ENCODE results near the gene NSUN6. TPM values are rescaled to one million over a fixed set of nuclear protein-coding genes. Genes with fewer than 3 reads are reported as not detected.

Gene NSUN6
- total and polyA plus RNA-seq, 4 donors: 16.3 to 47.6 (median 25.0) TPM

DNA sequence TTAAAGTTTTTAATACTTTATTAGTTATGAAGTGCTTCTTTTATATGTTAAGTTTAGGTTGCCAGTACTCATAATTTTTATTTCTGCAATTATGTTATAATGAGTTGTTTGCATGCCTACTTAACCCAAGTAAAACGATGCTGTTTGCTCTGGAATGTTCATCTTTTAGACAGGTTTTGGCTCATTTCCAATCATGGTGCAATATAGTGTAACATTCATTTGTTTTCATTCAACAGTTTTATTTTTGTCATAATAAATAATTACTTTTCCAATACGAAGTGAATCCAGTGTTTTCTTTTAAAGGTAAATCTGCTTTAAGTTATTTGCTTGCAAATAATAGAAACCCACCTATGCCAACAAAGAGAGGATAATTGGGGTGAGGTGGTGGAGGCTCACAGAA is 30.0 kb upstream of the NSUN6 start:
- Histone ChIP-seq H3K4me1 (ENCODE audit: control insufficient read depth in 4 of 4, insufficient read depth in 4 of 4, low read length in 3 of 4) (no peaks in the 10 kb centered on the region), H3K9ac (ENCODE audit: low read depth in 1 of 2, low read length in 2 of 2) (no peak overlapping the region), H3K36me3 (ENCODE audit: control insufficient read depth in 4 of 4, insufficient read depth in 3 of 4, low read depth in 1 of 4, low read length in 3 of 4) (peaks cover 0 to 14% (median 8%) of the 10 kb centered on the region in 4 donors), H3K27me3 (ENCODE audit: control insufficient read depth in 4 of 4, insufficient read depth in 4 of 4, low read length in 3 of 4) (no peaks in the 10 kb centered on the region), H3K9me3 (ENCODE audit: control insufficient read depth in 4 of 4, low read length in 3 of 4) (no peaks in the 10 kb centered on the region), H3K27ac (ENCODE audit: low read depth in 1 of 2, low read length in 2 of 2) (no peak overlapping the region), H3K4me3 (ENCODE audit: low read depth in 1 of 3, low read length in 3 of 3) (no peak overlapping the region)
- TF ChIP-seq RXRA (IDR thresholded peaks at IDR 0.05): no peak
- no peak for TF ChIP-seq JUND (IDR thresholded peaks at IDR 0.05)
- TF ChIP-seq FOXA1 (IDR thresholded peaks at IDR 0.05): no peak
- TF ChIP-seq, protein P1, sequence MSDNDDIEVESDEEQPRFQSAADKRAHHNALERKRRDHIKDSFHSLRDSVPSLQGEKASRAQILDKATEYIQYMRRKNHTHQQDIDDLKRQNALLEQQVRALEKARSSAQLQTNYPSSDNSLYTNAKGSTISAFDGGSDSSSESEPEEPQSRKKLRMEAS (IDR thresholded peaks at IDR 0.05): no peak
- DNase-seq (ENCODE audit: low spot score): no peak
- WGBS: 18% methylated on average over 2 of the region's 2 CpGs

DNA sequence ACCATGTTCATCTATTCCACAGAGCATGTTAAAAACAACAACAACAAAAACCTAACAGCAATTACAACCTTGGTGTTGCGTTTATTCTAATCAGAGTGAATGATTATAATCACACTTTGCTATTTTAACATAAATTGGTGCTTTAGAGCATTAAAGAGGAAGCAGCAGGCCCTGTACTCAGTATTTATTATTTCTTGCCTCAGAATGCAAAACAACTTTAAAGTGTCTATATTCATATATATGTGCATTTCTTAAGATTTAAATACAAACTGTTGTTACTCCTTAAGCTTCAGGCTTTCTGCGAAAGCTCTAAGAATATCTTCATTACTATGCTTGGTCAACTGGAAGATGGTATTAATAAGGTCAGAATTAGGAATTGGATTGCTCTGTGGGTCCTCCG is 29.4 kb upstream of the NSUN6 start:
- Histone ChIP-seq H3K4me3 (ENCODE audit: low read depth in 1 of 3, low read length in 3 of 3) (no peak overlapping the region), H3K4me1 (ENCODE audit: control insufficient read depth in 4 of 4, insufficient read depth in 4 of 4, low read length in 3 of 4) (no peaks in the 10 kb centered on the region), H3K27ac (ENCODE audit: low read depth in 1 of 2, low read length in 2 of 2) (no peak overlapping the region), H3K27me3 (ENCODE audit: control insufficient read depth in 4 of 4, insufficient read depth in 4 of 4, low read length in 3 of 4) (no peaks in the 10 kb centered on the region), H3K9me3 (ENCODE audit: control insufficient read depth in 4 of 4, low read length in 3 of 4) (no peaks in the 10 kb centered on the region), H3K36me3 (ENCODE audit: control insufficient read depth in 4 of 4, insufficient read depth in 3 of 4, low read depth in 1 of 4, low read length in 3 of 4) (peaks cover 0 to 16% (median 12%) of the 10 kb centered on the region in 4 donors), H3K9ac (ENCODE audit: low read depth in 1 of 2, low read length in 2 of 2) (no peak overlapping the region)
- TF ChIP-seq HNF4G (IDR thresholded peaks at IDR 0.05): no peak
- TF ChIP-seq HNF4A (conservative IDR thresholded peaks at IDR 0.05): no peak
- no peak for TF ChIP-seq RAD21 (IDR thresholded peaks at IDR 0.05)
- TF ChIP-seq TAF1 (conservative IDR thresholded peaks at IDR 0.05): no peak
- TF ChIP-seq FOXA2 (IDR thresholded peaks at IDR 0.05): no peak
- TF ChIP-seq, protein P1 (IDR thresholded peaks at IDR 0.05): no peak
- TF ChIP-seq SP1 (IDR thresholded peaks at IDR 0.05): no peak
- no peak for TF ChIP-seq FOXA1 (IDR thresholded peaks at IDR 0.05)
- no peak for TF ChIP-seq YY1 (IDR thresholded peaks at IDR 0.05)
- no peak for TF ChIP-seq NR2F2 (IDR thresholded peaks at IDR 0.05)
- no peak for TF ChIP-seq JUND (IDR thresholded peaks at IDR 0.05)
- TF ChIP-seq EGR1 (IDR thresholded peaks at IDR 0.05; ENCODE audit: low read depth in 2 of 2): no peak
- TF ChIP-seq, protein P2, sequence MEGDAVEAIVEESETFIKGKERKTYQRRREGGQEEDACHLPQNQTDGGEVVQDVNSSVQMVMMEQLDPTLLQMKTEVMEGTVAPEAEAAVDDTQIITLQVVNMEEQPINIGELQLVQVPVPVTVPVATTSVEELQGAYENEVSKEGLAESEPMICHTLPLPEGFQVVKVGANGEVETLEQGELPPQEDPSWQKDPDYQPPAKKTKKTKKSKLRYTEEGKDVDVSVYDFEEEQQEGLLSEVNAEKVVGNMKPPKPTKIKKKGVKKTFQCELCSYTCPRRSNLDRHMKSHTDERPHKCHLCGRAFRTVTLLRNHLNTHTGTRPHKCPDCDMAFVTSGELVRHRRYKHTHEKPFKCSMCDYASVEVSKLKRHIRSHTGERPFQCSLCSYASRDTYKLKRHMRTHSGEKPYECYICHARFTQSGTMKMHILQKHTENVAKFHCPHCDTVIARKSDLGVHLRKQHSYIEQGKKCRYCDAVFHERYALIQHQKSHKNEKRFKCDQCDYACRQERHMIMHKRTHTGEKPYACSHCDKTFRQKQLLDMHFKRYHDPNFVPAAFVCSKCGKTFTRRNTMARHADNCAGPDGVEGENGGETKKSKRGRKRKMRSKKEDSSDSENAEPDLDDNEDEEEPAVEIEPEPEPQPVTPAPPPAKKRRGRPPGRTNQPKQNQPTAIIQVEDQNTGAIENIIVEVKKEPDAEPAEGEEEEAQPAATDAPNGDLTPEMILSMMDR (IDR thresholded peaks at IDR 0.05; ENCODE audit: low read depth, low read length, missing input control): no peak
- TF ChIP-seq, protein P3, sequence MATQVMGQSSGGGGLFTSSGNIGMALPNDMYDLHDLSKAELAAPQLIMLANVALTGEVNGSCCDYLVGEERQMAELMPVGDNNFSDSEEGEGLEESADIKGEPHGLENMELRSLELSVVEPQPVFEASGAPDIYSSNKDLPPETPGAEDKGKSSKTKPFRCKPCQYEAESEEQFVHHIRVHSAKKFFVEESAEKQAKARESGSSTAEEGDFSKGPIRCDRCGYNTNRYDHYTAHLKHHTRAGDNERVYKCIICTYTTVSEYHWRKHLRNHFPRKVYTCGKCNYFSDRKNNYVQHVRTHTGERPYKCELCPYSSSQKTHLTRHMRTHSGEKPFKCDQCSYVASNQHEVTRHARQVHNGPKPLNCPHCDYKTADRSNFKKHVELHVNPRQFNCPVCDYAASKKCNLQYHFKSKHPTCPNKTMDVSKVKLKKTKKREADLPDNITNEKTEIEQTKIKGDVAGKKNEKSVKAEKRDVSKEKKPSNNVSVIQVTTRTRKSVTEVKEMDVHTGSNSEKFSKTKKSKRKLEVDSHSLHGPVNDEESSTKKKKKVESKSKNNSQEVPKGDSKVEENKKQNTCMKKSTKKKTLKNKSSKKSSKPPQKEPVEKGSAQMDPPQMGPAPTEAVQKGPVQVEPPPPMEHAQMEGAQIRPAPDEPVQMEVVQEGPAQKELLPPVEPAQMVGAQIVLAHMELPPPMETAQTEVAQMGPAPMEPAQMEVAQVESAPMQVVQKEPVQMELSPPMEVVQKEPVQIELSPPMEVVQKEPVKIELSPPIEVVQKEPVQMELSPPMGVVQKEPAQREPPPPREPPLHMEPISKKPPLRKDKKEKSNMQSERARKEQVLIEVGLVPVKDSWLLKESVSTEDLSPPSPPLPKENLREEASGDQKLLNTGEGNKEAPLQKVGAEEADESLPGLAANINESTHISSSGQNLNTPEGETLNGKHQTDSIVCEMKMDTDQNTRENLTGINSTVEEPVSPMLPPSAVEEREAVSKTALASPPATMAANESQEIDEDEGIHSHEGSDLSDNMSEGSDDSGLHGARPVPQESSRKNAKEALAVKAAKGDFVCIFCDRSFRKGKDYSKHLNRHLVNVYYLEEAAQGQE (IDR thresholded peaks at IDR 0.05): no peak
- TF ChIP-seq GABPA (IDR thresholded peaks at IDR 0.05 in 1 of 2, conservative IDR thresholded peaks at IDR 0.05 in 1 of 2): no peak
- DNase-seq (ENCODE audit: low spot score): no peak
- WGBS: 97% methylated on average over 3 of the region's 3 CpGs
